Fibroblast of lung (primary cell): ENCODE data around the gene COMMD10.

Experiments used
- EZH2 ChIP-seq: IDR thresholded peaks from 2 replicates; pipeline ENCODE4 v1.5.1; 2012; ENCODE audit warnings: low read length, control low read depth, mild to moderate bottlenecking; ENCODE audit errors: missing control alignments
- TF ChIP-seq, protein P1 (sequence below), 2 donors: IDR thresholded peaks in 1 of 2; conservative IDR thresholded peaks in 1 of 2; 1 replicate in 1 of 2; 2 replicates in 1 of 2; pipeline ENCODE4 v1.5.1; 2011 to 2012; ENCODE audit warnings: low read length in 2 of 2, control low read depth in 1 of 2, inconsistent platforms in 1 of 2, low read depth in 1 of 2, mild to moderate bottlenecking in 1 of 2

DNA sequence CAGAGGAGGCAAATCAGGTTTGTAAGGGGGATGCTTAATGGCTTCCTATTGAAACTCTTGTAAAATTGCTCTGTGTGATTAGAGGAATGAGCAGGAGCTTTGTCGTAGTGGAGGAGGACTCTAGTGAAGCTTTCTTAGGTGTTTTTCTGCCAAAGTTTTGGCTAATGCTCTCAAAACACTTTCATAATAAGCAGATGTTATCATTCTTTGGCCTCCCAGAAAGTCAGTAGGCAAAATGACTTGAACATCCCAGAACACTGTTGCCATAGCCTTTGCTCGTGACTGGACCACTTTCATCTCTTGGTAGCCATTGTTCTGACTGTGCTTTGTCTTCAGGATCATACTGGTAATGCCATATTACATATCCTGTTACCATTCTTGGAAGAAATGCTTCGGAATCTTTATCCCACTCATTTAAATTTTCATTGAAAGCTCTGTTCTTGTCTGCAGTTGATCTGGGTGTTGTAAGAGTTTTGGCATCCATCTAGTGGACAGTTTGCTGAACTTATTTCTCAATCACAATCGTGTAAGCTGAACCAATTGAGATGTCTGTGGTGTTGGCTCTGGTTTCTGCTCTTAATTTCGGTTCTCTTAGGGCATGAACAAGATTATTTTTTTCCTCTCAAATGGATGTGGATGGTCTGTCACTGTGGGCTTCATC, 187.6 kb downstream of the COMMD10 start:
- TF ChIP-seq, protein P1, sequence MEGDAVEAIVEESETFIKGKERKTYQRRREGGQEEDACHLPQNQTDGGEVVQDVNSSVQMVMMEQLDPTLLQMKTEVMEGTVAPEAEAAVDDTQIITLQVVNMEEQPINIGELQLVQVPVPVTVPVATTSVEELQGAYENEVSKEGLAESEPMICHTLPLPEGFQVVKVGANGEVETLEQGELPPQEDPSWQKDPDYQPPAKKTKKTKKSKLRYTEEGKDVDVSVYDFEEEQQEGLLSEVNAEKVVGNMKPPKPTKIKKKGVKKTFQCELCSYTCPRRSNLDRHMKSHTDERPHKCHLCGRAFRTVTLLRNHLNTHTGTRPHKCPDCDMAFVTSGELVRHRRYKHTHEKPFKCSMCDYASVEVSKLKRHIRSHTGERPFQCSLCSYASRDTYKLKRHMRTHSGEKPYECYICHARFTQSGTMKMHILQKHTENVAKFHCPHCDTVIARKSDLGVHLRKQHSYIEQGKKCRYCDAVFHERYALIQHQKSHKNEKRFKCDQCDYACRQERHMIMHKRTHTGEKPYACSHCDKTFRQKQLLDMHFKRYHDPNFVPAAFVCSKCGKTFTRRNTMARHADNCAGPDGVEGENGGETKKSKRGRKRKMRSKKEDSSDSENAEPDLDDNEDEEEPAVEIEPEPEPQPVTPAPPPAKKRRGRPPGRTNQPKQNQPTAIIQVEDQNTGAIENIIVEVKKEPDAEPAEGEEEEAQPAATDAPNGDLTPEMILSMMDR (conservative IDR thresholded peaks at IDR 0.05 in 1 of 2, IDR thresholded peaks at IDR 0.05 in 1 of 2; ENCODE audit: low read depth in 1 of 2, low read length in 2 of 2), result peak; percentile 26 to 34
- TF ChIP-seq EZH2, result no peak
